Umbilical cord (tissue), 2 donors: ENCODE data around the gene BBS10. TPM values are rescaled to one million over a fixed set of nuclear protein-coding genes. Genes with fewer than 3 reads are reported as not detected.
"Not testable (repeated sequence)": the region's sequence is repeated elsewhere in the genome, so short reads cannot be mapped to it uniquely, and the experiment has no call there.

Experiments
- DNase-seq: peaks from one replicate; pipeline ENCODE4 v3.0.0-alpha.2; 2015; ENCODE audit warnings: low spot score
- total RNA-seq: library from RNA; depleted of rRNA; stranded (reverse); fragments of >200 nt; gene quantifications from one replicate; pipeline ENCODE4 v1.2.3, GENCODE V29; 2014; ENCODE audit warnings: low replicate concordance; ENCODE audit not compliant: insufficient read depth

BBS10 gene
- total RNA-seq = 31.8 TPM

DNA sequence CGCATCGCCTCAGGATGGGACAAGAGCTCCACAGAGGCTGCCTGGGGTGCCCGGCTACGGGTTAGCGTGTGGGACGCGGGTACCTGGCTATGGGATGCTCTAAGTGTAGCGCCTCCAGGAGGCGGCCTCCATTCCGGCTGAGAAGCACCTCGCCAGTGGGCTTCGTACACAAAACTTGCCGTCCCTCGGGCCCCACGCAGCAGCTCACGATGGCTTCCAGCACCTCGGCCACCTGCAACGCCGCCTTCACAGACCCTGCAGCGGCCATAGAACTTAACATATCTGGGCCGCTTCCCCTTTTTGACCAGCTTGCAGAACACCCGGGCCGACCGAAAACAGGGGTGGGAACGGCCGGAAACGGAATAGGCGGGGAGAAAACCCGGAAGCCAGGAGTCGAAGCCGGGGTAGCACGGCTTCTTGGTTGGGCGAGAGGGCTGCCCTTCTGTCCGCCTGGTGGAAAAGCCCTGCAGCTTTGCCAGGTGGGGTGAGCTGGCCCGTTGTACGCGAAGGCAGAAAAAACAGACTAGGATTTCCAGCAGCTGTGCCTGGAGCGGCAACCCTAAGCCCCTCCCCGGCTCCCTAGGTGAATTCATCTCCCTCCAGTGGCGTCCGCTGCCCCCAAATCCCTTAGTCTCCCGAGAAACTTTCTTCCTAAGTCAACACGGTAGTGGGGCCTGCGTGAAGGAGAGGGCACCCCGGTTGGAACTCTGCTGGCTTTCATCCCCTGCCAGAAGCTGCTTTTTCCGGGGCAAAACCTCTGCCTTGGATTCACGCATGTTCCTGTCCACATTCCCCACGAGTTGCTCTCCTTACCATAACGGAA, at the start of gene BBS10:
BBS10 (minus strand) TSS at position 337 of the 823 bp plus-strand sequence; CDS start at position 280, 57 bp downstream.
- DNase-seq = peak; percentile 95

DNA sequence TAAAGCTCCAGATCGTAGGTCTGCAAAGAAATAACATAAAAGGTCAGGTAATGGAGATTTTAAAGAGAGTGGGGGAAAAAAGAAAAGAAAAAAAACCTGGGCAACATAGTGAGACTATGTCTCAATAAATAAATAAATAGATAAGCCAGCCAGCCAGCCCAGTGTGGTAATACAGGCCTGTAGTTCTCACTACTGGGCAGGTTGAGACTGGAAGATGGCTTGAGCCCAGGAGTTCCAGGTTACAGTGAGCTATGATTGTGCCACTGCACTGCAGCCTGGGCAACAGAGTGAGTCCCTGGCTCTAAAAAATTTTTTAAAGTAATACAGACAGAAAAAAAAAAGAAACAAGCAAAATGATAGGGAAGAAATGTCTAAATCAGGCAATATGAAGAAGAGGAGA, 43.2 kb upstream of the BBS10 start:
- no peak for DNase-seq

DNA sequence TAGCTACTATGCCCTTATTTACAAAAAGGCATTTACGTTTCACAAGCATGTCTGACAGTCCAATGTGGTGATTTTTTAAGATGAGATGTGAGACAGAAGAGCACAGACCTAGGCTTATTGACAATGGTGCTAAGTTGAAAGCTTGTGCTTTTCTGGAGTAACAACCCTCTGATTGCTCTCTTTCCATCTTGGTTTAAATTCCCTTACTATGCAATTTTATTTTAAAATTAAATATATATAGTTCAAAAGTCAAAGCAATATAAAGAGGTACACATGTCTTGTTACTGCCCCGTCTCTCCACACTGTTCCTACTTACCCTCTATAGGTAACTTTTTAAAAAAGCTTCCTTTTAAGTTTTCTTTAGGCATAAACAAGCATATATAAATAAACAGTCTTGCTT, 39.4 kb upstream of the BBS10 start:
- no peak for DNase-seq

DNA sequence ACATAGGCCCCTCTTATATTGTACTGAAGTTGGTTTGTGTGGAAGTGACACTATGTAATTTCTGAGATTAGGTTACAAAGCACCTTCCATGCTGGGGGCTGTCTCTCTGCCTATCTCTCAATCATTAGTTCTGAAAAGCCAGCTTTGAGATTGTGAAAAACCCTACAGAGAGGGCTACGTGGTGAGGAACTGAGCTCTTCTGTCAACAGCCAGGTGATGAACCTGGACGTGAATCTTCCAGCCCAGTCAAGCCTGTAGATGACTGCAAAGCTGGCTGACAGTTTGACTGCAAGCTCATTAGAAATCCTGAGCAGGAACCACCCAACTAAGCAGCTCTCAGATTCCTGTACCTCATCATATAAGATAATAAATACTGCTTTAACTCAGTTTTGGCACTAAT, 36.3 kb upstream of the BBS10 start:
- no peak for DNase-seq

DNA sequence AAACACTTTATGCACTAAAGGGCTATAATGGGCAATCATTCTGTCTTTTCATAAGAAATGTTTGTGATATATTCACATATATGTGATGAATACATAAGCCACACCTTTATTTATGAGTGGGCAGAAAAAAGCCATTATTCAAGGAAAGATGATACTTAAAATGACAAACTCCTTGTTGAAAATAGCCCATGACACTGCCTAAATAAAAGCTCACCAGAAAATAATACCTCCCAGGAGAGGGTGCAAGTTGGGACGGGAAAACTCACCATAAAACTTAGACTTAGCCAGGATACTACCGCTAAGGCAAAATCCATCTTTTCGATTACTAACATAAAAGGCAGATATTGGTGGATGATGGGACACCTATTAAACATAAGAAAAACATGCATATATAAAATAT, 35.8 kb upstream of the BBS10 start:
- DNase-seq = no peak

DNA sequence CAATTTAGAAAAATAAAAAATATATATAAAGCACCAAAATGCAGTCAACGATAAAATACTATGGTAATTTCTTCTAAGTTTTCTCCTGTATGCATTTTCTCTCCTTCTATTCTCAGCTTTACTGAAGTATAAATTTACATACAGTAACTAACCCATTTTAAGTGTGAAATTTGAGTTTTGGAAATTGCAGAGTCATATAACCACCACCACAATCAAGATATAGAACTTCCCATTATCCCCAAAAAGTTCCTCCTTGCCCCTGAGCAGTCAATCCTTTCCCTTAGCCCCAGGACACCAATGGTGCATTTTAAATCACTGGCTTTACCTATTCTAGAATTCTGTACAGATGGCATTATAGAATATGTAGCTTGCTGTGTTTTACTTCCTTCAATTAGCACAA, 31.0 kb upstream of the BBS10 start:
- DNase-seq = no peak

DNA sequence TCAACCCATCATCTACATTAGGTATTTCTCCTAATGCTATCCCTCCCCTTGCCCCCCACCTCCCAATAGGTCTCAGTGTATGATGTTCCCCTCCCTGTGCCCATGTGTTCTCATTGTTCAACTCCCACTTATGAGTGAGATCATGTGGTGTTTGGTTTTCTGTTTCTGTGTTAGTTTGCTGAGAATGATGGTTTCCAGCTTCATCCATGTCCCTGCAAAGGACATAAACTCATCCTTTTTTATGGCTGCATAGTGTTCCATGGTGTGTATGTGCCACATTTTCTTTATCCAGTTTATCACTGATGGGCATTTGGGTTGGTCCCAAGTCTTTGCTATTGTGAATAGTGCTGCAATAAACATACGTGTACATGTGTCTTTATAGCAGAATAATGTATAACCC, 28.7 kb upstream of the BBS10 start:
- not testable (repeated sequence) for DNase-seq

DNA sequence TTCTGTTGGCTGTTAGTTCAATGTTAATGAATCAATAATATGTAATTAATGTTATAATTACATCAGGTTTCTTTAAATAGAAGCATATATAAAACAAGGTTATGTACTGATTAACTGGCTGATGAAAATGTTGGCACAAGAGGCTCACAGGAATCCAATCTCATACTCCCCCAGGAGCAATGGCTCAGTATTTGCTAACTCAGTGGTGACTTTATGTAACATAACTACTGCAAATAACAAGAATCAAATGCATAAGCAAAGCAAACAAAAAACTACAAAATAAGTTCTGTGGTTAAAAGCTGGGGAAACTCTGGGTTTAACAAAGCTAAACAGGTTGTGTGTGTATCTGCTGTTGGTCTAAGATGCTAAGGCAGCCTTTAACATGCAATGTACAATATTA, 27.7 kb upstream of the BBS10 start:
- no peak for DNase-seq

DNA sequence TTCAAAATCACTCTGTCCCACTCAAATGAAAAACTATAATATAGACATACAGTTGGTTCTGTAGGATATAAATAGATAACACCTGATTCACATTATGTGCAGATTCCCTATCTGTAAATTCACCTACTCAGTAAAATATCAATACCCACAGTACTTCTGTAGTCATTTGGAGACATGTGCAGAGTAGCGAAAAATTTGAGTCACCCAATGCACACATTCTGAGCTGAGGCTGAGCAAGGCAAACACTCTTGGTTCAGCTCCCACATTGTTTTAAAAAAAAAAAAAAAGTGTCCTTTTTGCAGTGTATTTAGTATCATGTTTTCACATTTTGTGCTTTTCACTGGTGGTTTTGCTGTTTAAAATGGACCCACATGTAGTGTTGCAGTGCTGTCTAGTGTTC, 27.3 kb upstream of the BBS10 start:
- no peak for DNase-seq

DNA sequence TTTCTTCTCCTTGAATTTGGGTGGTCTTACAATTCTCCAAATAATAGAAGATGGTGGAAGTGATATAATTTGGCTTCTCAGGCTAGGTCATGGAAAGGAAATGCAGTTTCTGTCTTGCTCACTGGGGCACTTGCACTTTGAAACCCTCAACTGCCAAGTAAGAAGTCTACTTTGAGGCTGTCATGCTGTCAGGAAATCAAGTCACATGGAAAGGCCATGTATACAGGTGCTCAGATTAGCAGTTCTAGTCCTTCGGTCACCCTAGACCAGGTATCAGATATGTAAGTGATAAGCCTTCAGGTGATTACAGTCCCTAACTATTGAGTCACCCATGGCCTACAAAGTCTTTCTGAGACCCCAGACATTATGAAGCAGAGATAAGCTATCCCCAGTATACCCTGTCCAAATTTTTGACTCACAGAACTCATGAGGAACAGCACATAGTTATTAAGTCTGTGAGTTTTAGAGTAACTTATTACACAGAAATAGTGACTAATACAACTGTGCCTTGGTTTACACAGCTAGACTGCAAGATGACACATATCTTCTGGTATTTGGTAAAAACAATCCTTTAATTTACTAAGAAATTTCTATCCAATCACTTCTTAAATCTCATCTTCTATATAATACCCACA, 26.3 kb upstream of the BBS10 start:
- no peak for DNase-seq

DNA sequence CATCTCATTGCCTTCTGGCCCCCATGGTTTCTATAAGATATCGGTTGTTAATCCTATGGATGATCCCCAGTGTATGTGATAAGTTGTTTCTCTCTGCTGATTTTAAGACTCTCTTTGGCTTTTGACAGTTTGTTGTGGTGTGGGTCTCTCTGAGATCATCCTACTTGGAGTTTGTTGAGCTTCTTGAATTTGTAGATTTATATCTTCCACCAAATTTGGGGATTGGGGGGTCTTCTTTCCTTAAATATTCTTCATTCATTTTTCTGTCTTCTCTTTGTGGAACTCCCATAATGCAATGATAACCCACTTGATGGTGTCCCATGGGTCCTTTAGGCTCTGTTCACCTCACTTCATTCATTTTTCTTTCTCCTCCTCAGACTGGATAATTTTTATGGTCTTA, 20.0 kb upstream of the BBS10 start:
- DNase-seq = no peak

DNA sequence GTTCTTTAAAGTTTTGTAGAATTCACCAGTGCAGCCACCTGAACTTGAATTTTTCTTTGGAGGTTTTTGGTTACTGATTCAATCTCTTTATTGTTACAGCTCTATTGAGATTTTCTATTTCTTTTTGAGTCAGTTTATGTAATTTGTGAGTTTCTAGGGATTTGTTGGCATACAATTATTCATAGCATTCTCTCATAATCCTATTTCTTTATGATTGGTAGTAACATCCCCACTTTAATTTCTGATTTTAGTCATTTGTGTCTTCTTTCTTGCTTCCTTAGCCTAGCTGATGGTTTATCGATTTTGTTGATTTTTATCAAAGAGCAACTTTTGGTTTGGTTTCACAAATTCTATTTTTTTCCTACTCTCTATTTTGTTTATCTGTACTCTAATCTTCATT, 17.9 kb upstream of the BBS10 start:
- no peak for DNase-seq

DNA sequence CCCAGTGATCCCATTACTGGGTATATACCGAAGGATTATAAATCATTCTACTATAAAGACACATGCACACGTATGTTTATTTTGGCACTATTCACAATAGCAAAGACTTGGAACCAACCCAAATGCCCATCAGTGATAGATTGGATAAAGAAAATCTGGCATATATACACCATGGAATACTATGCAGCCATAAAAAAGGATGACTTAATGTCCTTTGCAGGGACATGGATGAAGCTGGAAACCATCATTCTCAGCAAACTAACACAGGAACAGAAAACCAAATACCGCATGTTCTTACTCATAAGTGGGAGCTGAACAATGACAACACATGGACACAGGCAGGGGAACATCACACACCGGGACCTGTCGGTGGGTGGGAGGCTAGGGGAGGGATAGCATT, 15.9 kb upstream of the BBS10 start:
- not testable (repeated sequence) for DNase-seq

DNA sequence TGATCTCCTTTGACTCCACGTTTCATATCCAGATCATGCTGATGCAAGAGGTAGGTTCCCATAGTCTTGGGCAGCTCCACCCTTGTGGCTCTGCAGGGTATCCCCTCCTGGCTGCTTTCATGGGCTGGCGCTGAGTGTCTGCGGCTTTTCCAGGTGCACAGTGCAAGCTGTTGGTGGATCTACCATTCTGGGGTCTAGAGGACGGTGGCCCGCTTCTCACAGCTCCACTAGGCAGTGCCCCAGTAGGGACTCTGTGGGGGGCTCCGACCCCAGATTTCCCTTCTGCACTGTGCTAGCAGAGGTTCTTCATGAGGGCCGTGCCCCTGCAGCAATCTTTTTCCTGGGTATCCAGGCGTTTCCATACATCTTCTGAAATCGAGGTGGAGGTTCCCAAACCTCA, 12.1 kb upstream of the BBS10 start:
- DNase-seq = no peak

DNA sequence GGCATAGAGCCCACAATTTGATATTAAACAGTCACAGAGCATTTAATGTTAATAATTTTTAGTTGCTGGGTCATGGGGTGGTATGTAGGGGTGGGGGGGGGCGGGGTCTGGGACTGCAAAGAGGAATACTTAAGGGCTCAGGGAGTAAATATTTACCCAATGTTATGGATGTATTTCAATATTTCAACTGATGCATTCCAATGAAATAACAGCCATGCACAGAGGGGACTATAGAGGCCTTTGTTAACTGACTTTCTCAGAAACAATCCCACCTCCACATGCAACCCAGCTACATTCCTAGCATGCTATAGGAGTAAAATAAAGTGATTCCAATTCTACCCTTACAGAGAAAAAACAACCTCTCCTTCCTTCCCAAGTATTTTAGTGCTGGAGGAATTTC, 7.9 kb upstream of the BBS10 start:
- no peak for DNase-seq

DNA sequence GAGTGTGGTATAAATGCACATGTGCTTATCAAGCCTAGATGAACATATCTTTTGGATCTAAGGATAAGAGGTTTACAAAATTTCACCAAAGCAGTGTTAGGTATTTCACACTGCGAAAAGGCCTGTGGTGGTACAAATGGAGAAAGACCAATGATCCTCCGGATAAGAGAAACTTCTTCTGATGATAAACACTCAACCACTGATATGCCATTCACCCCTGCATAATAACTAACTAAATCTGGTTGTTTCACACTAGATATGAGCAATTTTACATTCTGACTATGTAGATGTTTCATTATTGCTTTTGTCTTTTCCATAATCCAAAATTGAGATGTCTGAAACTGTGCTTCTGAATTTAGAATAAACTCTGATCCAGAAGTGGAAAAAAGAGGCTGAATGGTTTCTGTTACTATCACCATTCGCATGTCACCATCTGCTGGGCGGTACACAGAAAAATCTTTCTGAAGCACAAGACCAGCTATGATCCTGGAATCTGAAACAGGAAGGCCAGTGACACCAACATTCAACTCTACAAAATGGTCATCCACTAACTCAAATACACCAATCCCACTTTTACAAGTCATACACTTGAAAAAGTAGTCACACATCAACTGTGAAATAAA, 1.3 kb downstream of the BBS10 start:
- DNase-seq = peak; percentile 69

DNA sequence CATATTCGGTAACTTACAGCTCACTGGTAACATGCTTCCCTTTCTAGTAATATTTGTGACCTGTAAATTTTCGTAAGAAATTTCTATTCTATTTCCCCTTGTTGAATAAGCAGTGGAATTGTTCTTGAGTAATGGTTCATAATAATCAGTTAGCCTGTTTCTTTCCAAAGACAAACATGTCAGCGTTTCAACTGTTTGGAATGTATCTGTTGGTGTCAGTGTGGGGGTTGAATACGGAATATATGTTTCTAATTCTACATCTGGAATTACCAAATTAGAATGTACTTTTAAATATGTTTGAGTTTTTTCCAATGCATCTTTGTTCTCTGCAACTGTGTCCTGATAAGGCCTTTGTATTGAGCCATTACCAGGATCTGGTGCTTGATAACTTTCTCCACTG, 2.0 kb downstream of the BBS10 start:
- no peak for DNase-seq

DNA sequence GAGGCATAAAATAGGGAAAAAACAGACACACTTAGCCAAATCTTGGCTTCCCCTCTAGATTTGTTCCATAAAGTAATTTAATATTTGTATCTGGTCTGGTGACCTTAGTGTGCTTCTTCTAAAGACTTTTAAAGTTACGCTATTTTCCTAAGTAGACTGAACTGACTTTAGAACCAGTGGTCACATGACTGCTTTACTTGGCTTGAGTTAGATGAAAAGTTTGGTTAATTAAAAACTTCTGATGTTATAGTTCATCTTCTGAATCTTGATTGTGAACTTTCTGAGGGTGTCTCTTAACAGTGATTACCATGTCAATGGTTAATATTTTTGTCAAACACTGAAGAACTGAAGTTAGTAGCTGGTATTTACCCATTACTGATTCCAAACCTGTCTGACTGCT, 2.6 kb downstream of the BBS10 start:
- DNase-seq = no peak

DNA sequence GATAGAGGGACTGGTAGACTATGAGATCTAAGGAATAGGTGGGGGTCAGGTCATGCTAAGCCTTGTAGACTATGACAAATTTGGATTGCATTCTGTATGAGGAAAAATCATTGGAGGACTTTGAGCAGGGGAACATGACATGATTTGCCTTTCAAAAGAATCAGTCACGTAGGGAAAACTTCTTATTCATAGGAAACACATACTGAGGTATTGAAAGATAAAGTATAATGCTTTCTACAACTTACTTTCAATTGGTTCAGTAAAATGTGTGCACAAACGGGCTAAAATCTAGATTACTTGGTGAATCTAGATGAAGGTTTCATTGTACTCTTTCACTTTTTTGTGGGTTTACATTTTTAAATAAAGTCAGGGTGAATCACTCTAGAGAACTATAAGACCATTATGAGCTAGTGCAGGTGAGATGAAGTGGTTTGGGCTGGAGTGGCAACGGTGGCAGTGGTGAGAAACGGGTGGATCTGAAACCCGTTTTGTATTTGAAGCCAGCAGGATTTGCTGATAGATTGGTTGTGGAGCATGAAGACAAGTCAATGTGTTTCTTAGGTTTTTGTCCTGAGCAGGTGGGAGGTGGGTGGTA, 6.7 kb downstream of the BBS10 start:
- no peak for DNase-seq

DNA sequence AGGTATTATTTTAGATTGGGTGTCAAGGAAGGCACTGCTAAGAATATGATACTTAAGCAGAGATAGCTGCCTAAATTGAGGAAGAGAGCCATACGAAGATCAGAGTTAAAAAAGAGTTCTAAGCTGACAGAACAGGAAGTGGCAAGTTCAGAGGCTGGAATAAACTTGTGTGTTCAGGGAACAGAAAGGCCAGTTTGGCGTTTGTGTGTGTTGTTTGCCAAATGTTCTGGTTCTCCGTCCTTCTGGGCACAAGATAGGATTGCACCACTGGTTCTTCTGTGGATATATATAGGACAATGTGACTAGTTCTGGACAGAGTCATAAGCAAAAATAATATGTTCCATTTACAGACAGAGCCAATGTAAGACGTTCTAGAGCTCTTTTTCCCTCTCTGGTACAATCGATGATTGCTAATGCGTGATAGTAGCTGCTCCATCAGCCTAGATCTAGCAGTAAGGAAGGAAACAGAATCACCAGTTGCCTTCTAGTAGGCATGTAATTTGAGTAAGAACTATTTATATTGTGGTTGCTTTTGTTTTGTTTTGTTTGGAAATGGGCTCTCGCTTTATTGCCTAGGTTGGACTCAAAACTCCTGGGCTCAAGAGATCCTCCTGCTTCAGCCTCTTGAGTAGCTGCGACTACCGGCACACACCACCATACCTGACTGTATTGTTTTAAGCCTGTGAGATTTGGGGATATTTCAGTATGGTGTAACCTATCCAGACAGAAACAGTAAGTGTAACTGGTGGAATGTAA, 7.4 kb downstream of the BBS10 start:
- DNase-seq = no peak

DNA sequence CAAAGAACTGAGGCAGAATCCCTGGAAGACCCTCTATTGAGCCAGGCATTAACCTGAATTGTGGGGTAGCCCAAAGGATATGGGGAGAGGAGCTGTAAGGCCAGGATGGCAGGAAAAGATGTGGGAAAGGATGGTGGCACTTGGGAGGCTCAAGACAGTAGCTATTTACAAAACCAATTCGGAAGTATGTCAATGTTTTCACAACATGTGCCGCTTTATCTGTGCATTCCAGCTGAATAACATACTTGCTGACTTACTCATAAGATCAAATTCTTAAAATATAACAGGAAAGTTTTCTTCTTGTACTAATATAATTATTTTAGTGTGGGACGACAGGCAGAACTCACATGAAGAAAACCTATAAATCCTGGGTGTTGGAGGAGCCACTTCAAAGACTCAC, 10.6 kb downstream of the BBS10 start:
- no peak for DNase-seq

DNA sequence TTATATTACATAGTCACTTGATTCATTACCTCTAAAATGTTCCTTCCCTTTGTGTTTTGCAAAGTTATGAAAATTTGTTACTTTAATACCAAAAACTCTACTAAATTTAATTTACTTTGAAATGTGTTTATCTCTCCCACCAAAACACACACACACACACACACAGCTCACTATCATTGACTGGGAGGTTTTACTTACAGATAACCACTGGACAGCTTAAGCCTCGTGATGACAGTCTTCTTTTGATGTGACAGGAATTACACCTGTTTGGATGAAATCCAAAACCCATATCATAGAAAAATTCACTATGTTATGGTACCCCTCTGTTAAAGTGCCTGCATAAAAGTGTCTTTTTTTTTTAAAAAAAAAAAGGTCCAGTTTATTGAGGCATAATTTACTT, 15.6 kb downstream of the BBS10 start:
- no peak for DNase-seq
